OCI-LY7 (cell line): ENCODE measurements around the gene GPR149.

Experiments
- EZH2phosphoT487 ChIP-seq: fragments of 200-600 bp; sonication (generic); IDR thresholded peaks from 2 replicates; pipeline ENCODE4 v1.6.1; 2018; ENCODE audit warnings: low read depth, borderline replicate concordance, mild to moderate bottlenecking, mixed run types, antibody characterized with exemption, low read length, moderate library complexity, mixed read lengths
- TF ChIP-seq, protein P1 (sequence below): fragments of 200-600 bp; sonication (generic); conservative IDR thresholded peaks from 2 replicates; pipeline ENCODE4 v1.5.1; 2014; ENCODE audit warnings: mild to moderate bottlenecking, antibody characterized with exemption, low read length, moderate library complexity, mixed read lengths

DNA sequence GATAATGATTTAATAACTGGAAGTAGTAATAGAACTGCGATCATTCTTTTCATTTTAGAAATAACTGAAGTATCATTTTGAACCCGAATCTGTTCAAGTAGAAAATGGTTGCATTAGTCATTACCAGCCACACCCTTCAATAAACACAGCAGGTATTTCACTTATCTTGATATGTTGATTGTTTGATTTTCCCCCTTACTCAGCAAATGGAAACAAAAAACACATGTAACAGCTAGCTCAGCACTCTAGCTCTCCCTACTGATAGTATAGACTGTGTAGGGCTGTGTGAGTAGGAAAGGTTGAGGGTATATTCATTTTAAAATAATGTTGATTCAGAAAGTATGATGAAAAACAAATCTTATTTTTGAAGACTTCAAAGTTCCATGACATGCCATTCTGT is 1.1 kb upstream of the GPR149 start:
- TF ChIP-seq, protein P1, sequence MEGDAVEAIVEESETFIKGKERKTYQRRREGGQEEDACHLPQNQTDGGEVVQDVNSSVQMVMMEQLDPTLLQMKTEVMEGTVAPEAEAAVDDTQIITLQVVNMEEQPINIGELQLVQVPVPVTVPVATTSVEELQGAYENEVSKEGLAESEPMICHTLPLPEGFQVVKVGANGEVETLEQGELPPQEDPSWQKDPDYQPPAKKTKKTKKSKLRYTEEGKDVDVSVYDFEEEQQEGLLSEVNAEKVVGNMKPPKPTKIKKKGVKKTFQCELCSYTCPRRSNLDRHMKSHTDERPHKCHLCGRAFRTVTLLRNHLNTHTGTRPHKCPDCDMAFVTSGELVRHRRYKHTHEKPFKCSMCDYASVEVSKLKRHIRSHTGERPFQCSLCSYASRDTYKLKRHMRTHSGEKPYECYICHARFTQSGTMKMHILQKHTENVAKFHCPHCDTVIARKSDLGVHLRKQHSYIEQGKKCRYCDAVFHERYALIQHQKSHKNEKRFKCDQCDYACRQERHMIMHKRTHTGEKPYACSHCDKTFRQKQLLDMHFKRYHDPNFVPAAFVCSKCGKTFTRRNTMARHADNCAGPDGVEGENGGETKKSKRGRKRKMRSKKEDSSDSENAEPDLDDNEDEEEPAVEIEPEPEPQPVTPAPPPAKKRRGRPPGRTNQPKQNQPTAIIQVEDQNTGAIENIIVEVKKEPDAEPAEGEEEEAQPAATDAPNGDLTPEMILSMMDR, result no peak
- TF ChIP-seq EZH2phosphoT487, result no peak
